Measurements from ENCODE around the gene CKAP4. TPM values are rescaled to one million over a fixed set of nuclear protein-coding genes. Genes with fewer than 3 reads are reported as not detected.

CKAP4 gene
- total and polyA plus RNA-seq, 2 of the 13 experiments (the other 11 are each of a cell fraction or from before 2014, with no cell fraction given): 39.2 to 70.2 TPM

DNA sequence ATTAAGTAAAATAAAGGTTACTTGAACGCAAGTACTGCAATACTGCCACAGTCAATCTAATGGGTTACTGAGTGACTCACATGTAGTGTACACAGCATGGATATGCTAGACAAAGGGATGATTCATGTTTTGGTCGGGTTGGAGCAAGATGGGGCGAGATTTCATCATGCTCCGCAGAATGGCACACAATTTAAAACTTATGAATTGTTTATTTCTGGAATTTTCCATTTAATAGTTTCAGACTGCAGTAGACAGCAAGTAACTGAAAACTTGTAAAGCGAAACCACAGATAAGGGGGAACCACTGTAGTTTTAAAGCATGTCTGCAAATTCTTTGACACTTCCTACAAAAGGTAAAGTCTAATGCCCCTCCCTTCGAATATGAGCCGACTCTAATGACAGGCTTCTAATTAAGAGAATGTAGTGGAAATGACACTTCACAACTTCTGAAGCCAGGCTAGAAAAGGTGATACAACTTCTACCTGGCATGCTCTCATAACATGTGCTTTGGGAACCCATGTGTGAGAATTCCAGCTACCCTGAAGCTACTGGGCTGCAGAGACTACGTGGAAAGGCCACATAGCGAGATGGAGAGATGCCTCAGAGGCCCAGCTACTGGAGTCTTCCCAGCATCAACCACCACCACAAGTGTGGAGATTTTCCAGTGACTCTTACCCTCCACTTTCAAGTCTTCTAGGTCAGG is 40.8 kb upstream of the CKAP4 start (continued):
- no peak for TF ChIP-seq HOXA9 (CRISPR knock-in tag; IDR thresholded peaks at IDR 0.05; ENCODE audit: borderline replicate concordance)
- 0 out of 2 replicates have a peak, but pooled peaks have one; percentile 35 for TF ChIP-seq CREB1 (IDR thresholded peaks at IDR 0.05)
- TF ChIP-seq CREB1 (CRISPR knock-in tag; IDR thresholded peaks at IDR 0.05): peak; percentile 59
- TF ChIP-seq NKX3-1 (CRISPR knock-in tag; IDR thresholded peaks at IDR 0.05): no peak
- TF ChIP-seq ARNT (IDR thresholded peaks at IDR 0.05): no peak
- TF ChIP-seq MED1 (CRISPR knock-in tag; IDR thresholded peaks at IDR 0.05): peak; percentile 90
- TF ChIP-seq EP300 (IDR thresholded peaks at IDR 0.05; ENCODE audit: low read depth in 2 of 2, low read length in 2 of 2): peak in 1 of 2 experiments; percentile 89; a peak in 2 of 4 replicates
- TF ChIP-seq EP300 (CRISPR knock-in tag; IDR thresholded peaks at IDR 0.05; ENCODE audit: borderline replicate concordance): peak; percentile 77; the same call in 1 of the 2 replicates
- TF ChIP-seq, protein P1, sequence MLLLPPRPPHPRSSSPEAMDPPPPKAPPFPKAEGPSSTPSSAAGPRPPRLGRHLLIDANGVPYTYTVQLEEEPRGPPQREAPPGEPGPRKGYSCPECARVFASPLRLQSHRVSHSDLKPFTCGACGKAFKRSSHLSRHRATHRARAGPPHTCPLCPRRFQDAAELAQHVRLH (CRISPR knock-in tag; IDR thresholded peaks at IDR 0.05; ENCODE audit: borderline replicate concordance, low read depth): 0 out of 2 replicates have a peak, but pooled peaks have one; percentile 32
- no peak for TF ChIP-seq STAT5B (CRISPR knock-in tag; IDR thresholded peaks at IDR 0.05)
- TF ChIP-seq, protein P2, sequence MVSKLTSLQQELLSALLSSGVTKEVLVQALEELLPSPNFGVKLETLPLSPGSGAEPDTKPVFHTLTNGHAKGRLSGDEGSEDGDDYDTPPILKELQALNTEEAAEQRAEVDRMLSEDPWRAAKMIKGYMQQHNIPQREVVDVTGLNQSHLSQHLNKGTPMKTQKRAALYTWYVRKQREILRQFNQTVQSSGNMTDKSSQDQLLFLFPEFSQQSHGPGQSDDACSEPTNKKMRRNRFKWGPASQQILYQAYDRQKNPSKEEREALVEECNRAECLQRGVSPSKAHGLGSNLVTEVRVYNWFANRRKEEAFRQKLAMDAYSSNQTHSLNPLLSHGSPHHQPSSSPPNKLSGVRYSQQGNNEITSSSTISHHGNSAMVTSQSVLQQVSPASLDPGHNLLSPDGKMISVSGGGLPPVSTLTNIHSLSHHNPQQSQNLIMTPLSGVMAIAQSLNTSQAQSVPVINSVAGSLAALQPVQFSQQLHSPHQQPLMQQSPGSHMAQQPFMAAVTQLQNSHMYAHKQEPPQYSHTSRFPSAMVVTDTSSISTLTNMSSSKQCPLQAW (CRISPR knock-in tag; IDR thresholded peaks at IDR 0.05): 0 out of 2 replicates have a peak, but pooled peaks have one; percentile 22
- TF ChIP-seq ZNF550 (CRISPR knock-in tag; IDR thresholded peaks at IDR 0.05; ENCODE audit: borderline replicate concordance): no peak
- TF ChIP-seq CC2D1A (CRISPR knock-in tag; IDR thresholded peaks at IDR 0.05): no peak
- TF ChIP-seq ZNF614 (CRISPR knock-in tag; IDR thresholded peaks at IDR 0.05; ENCODE audit: borderline replicate concordance): peak; percentile 78
- TF ChIP-seq BCL6 (CRISPR knock-in tag; IDR thresholded peaks at IDR 0.05): peak; percentile 84
- TF ChIP-seq ZNF33B (CRISPR knock-in tag; IDR thresholded peaks at IDR 0.05): 0 out of 2 replicates have a peak, but pooled peaks have one; percentile 26
- TF ChIP-seq DNMT3B (CRISPR knock-in tag; conservative IDR thresholded peaks at IDR 0.05): peak; percentile 51; the same call in 1 of the 2 replicates
- TF ChIP-seq, protein P3, sequence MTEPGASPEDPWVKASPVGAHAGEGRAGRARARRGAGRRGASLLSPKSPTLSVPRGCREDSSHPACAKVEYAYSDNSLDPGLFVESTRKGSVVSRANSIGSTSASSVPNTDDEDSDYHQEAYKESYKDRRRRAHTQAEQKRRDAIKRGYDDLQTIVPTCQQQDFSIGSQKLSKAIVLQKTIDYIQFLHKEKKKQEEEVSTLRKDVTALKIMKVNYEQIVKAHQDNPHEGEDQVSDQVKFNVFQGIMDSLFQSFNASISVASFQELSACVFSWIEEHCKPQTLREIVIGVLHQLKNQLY (CRISPR knock-in tag; IDR thresholded peaks at IDR 0.05): 0 out of 2 replicates have a peak, but pooled peaks have one; percentile 35
- no peak for TF ChIP-seq ZNF354B (CRISPR knock-in tag; IDR thresholded peaks at IDR 0.05)
- TF ChIP-seq ZNF75D (CRISPR knock-in tag; IDR thresholded peaks at IDR 0.05; ENCODE audit: borderline replicate concordance): no peak
- peak; percentile 61; the same call in 1 of the 2 replicates for TF ChIP-seq KAT8 (CRISPR knock-in tag; IDR thresholded peaks at IDR 0.05)
- TF ChIP-seq, protein P4, sequence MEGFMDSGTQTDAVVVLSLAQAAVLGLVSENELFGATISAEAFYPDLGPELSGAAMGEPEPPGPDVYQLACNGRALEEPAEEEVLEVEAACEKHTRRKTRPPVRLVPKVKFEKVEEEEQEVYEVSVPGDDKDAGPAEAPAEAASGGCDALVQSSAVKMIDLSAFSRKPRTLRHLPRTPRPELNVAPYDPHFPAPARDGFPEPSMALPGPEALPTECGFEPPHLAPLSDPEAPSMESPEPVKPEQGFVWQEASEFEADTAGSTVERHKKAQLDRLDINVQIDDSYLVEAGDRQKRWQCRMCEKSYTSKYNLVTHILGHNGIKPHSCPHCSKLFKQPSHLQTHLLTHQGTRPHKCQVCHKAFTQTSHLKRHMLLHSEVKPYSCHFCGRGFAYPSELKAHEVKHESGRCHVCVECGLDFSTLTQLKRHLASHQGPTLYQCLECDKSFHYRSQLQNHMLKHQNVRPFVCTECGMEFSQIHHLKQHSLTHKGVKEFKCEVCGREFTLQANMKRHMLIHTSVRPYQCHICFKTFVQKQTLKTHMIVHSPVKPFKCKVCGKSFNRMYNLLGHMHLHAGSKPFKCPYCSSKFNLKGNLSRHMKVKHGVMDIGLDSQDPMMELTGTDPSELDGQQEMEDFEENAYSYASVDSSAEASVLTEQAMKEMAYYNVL (CRISPR knock-in tag; IDR thresholded peaks at IDR 0.05; ENCODE audit: borderline replicate concordance): peak; percentile 67; the same call in 1 of the 2 replicates
- TF ChIP-seq, protein P5, sequence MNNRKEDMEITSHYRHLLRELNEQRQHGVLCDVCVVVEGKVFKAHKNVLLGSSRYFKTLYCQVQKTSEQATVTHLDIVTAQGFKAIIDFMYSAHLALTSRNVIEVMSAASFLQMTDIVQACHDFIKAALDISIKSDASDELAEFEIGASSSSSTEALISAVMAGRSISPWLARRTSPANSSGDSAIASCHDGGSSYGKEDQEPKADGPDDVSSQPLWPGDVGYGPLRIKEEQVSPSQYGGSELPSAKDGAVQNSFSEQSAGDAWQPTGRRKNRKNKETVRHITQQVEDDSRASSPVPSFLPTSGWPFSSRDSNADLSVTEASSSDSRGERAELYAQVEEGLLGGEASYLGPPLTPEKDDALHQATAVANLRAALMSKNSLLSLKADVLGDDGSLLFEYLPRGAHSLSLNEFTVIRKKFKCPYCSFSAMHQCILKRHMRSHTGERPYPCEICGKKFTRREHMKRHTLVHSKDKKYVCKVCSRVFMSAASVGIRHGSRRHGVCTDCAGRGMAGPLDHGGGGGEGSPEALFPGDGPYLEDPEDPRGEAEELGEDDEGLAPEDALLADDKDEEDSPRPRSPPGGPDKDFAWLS (CRISPR knock-in tag; IDR thresholded peaks at IDR 0.05; ENCODE audit: borderline replicate concordance): no peak
- TF ChIP-seq, protein P6, sequence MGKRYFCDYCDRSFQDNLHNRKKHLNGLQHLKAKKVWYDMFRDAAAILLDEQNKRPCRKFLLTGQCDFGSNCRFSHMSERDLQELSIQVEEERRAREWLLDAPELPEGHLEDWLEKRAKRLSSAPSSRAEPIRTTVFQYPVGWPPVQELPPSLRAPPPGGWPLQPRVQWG (CRISPR knock-in tag; IDR thresholded peaks at IDR 0.05; ENCODE audit: borderline replicate concordance, low read depth): no peak

Data from HepG2 (cell line).